ENCODE results near the gene HOXC4. TPM values are rescaled to one million over a fixed set of nuclear protein-coding genes. Genes with fewer than 3 reads are reported as not detected.
"Not testable (repeated sequence)": the region's sequence is repeated elsewhere in the genome, so short reads cannot be mapped to it uniquely, and the experiment has no call there.

Gene HOXC4
- total RNA-seq, 2 donors from 2014 or later = 0.62 TPM; not detected in 1

DNA sequence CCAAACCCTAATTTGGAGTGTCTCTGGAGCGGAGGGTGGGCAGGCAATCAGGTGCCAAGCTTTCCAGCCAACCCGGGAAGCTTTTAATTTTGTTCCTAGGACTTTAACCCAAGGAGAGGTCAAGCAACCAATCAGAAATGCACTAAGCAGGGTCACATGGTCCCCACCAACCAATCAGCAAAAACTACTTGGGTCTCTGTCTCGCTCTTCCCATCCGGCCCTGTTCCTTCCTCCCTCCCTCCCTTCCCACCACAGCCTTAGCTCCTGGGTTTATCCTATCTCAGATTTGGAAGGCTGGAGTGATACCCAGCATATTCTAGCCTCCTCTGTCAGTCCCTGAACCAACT lies 13.5 kb upstream of the HOXC4 start:
- WGBS = 31% methylated on average over 4 of the region's 4 CpGs
- no peak for DNase-seq (ENCODE audit: low spot score)
- H3K9me3 ChIP-seq = no peaks in the 10 kb centered on the region
- peaks cover 63% of the 10 kb centered on the region for H3K27me3 ChIP-seq (replicated peaks; ENCODE audit: insufficient read depth)
- no peaks in the 10 kb centered on the region for H3K4me1 ChIP-seq (replicated peaks)
- TF ChIP-seq POLR2A (IDR thresholded peaks at IDR 0.05) = no peak
- TF ChIP-seq, protein P1, sequence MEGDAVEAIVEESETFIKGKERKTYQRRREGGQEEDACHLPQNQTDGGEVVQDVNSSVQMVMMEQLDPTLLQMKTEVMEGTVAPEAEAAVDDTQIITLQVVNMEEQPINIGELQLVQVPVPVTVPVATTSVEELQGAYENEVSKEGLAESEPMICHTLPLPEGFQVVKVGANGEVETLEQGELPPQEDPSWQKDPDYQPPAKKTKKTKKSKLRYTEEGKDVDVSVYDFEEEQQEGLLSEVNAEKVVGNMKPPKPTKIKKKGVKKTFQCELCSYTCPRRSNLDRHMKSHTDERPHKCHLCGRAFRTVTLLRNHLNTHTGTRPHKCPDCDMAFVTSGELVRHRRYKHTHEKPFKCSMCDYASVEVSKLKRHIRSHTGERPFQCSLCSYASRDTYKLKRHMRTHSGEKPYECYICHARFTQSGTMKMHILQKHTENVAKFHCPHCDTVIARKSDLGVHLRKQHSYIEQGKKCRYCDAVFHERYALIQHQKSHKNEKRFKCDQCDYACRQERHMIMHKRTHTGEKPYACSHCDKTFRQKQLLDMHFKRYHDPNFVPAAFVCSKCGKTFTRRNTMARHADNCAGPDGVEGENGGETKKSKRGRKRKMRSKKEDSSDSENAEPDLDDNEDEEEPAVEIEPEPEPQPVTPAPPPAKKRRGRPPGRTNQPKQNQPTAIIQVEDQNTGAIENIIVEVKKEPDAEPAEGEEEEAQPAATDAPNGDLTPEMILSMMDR (IDR thresholded peaks at IDR 0.05) = no peak
- TF ChIP-seq POLR2AphosphoS5 (IDR thresholded peaks at IDR 0.05) = no peak
- H3K27ac ChIP-seq = no peak overlapping the region
- intact Hi-C loops (cut with DNase I) = no loop called here
- no peaks in the 10 kb centered on the region for H3K36me3 ChIP-seq
- H3K4me3 ChIP-seq = no peak overlapping the region

DNA sequence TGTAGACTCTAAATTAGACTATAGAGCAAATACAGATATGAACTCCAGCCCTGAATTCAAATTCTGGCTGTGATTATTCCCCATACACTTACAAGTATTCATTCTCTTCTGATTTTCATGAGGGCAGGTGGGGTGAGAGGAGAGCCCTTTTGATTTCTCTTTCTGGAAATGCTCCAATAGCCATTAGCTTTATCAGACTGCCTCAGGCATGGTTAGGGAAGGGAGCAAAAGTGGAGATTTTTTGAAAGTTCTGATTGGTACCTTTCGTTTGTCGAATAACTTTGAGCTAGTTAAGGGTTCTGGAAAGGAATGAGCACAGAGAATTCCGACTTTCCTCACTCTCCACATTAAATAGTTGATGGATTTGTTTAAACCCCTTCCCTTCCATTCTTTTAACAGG lies 13.0 kb upstream of the HOXC4 start:
- Histone ChIP-seq H3K36me3 (no peaks in the 10 kb centered on the region), H3K4me1 (replicated peaks) (no peaks in the 10 kb centered on the region), H3K9me3 (no peaks in the 10 kb centered on the region), H3K27ac (no peak overlapping the region), H3K4me3 (no peak overlapping the region), H3K27me3 (replicated peaks; ENCODE audit: insufficient read depth) (peaks cover 62% of the 10 kb centered on the region)
- TF ChIP-seq, protein P1 (IDR thresholded peaks at IDR 0.05) = no peak
- TF ChIP-seq POLR2AphosphoS5 (IDR thresholded peaks at IDR 0.05) (no peak), POLR2A (IDR thresholded peaks at IDR 0.05) (no peak)
- no peak for DNase-seq (ENCODE audit: low spot score)
- intact Hi-C loops (cut with DNase I) = no loop called here
- 57% methylated on average over 3 of the region's 3 CpGs for WGBS

DNA sequence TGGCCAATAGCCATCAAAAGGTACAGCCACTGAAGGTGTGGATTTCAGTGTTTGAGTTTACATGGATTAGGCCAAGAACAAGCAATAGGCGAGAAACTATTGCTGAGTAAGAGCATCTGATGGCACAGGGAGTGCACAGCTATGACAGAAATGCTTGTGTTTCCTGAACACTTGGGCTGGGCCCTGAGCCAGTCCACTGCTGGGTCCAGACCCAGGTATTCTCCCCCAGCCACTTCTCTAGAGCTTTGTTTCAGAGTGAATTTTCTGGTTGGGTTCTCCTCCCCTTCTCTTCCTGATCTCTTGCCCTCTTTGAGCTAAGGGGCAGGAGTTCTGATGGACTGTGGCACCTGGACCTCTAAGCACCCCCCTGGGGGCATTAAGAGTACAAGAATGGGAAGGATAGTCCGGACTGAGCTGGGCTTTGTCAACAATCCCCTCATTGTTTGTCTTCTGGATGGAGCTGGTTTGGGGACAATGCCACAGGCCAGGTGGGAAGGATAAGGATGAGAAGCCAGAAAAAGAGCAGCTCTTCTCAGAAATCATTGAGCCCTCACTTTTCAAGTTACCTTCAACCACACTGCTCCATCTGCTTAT lies 12.4 kb upstream of the HOXC4 start:
- Histone ChIP-seq H3K4me3 (no peak overlapping the region), H3K4me1 (replicated peaks) (no peaks in the 10 kb centered on the region), H3K9me3 (no peaks in the 10 kb centered on the region), H3K27ac (no peak overlapping the region), H3K27me3 (replicated peaks; ENCODE audit: insufficient read depth) (peaks cover 65% of the 10 kb centered on the region), H3K36me3 (no peaks in the 10 kb centered on the region)
- TF ChIP-seq, protein P1 (IDR thresholded peaks at IDR 0.05) = no peak
- TF ChIP-seq POLR2AphosphoS5 (IDR thresholded peaks at IDR 0.05) = no peak
- TF ChIP-seq POLR2A (IDR thresholded peaks at IDR 0.05) = no peak
- no peak for DNase-seq (ENCODE audit: low spot score)
- intact Hi-C loops (cut with DNase I) = no loop called here
- WGBS = 41% methylated on average over 2 of the region's 2 CpGs

DNA sequence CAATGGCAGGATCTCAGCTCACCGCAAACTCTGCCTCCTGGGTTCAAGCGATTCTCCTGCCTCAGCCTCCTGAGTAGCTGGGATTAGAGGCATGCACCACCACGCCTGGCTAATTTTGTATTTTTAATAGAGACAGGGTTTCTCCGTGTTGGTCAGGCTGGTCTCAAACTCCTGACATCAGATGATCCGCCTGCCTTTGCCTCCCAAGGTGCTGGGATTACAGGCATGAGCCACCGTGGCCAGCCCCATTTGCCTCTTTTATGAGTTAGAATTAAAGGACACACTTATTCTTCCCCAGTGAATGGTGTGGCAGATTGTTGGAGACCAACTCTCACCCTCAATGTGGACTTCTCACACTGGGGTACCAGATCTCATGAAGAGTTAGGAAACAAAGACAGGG lies 11.6 kb upstream of the HOXC4 start:
- H3K4me1 ChIP-seq (replicated peaks); H3K36me3 ChIP-seq; intact Hi-C loops (cut with DNase I); H3K27ac ChIP-seq; H3K4me3 ChIP-seq; H3K9me3 ChIP-seq; DNase-seq (ENCODE audit: low spot score): not testable (repeated sequence)
- peaks cover 70% of the 10 kb centered on the region for H3K27me3 ChIP-seq (replicated peaks; ENCODE audit: insufficient read depth)
- WGBS = 49% methylated on average over 6 of the region's 6 CpGs

DNA sequence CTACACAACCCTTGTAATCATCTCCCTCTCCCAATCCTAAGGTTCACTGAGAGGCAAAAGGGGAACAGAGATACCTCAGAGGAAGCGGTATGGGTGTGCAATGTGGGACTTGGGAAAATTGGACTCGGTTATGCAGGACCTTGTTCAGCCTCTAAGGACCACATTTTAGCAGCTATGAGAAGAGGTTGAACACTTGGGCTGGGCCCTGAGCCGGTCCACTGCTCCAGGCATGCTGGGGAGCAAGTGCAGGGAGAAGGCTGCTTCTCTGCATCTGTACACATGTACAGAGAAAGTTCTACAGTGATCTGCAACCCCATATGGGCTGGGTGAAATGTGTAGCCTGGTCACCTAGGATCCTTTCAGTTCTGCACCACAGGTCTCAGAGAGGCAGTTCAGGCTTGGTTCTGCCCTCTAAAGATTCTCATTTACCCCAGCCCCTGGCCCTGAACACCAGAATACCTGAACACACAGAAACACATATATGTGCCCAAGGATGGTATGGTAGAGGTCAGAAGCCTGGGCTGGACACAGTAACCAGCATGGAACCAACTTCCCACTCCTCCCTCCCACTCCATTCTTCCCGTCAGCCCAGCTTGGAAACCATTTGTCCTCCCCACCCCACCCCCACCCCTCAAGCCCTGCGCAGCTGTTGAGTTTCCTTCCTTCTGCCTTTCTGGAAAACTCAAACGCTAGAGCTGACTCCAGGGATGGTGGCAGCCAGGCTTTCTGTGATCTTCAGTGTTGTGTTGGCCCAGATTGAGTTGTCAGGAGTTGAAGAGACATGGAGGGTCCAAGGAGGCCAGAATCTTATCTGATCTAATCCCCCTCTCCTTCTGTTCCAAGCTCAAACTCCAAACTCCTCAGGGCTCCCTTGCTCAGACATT lies 10.4 kb upstream of the HOXC4 start:
- Histone ChIP-seq H3K4me3 (no peak overlapping the region), H3K36me3 (no peaks in the 10 kb centered on the region), H3K27me3 (replicated peaks; ENCODE audit: insufficient read depth) (peaks cover 76% of the 10 kb centered on the region), H3K9me3 (no peaks in the 10 kb centered on the region), H3K27ac (no peak overlapping the region), H3K4me1 (replicated peaks) (no peaks in the 10 kb centered on the region)
- intact Hi-C loops (cut with DNase I) = no loop called here
- no peak for DNase-seq (ENCODE audit: low spot score)
- TF ChIP-seq POLR2AphosphoS5 (IDR thresholded peaks at IDR 0.05) (no peak), POLR2A (IDR thresholded peaks at IDR 0.05) (no peak)
- TF ChIP-seq, protein P1 (IDR thresholded peaks at IDR 0.05) = no peak
- 35% methylated on average over 6 of the region's 6 CpGs for WGBS
